Measurements from ENCODE around the gene CEP83.
"Not testable (repeated sequence)": the region's sequence is repeated elsewhere in the genome, so short reads cannot be mapped to it uniquely, and the experiment has no call there.

CEP83 gene

DNA sequence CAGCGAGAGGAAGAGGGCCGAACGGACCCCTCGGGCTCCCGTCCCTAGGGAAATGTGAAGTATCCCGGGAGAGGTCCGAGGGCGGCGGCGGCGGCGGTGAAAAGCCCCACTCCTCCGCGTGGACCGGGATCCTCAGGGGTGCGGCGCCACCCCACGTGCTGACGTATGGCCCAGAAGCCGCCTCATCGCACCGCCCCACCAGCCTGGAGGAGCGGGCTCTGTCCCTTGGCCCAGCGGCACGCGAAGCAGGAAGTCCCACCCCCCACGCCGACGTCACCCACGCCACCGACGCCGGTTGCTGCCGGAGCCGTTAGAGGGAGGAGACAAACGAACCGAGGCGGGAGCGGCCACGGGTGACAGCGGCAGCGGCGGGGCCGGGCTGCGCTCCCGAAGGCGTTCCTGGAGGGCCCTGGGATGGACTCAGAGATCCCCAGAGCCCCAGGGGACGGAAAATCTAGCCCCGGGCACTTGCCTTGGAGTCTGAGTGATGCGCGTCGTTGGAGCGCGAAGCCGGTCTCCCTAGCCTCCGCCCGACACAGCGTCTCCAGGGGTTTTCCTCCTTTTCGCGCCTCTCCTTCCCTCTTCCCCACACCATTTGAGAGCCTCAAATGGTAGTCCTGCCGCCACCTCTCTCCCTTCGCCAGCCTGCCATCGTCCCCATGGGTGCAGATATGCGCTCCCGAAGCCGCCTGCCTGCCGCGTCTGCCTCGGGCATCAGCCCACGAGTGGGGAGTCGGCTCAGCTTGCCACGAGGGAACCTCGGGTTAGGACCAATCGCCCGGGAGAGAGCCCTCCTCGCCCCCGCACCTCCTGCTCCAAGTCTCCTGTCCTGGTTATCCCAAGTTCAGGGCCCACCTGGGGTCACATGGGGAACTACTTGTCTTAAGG, at the start of gene CEP83:
Gene CEP83 (minus strand): TSS at position 140 of the 888 bp plus-strand sequence. CDS start 47,377 bp downstream, outside the sequence.
- peak; percentile 48 for DNase-seq (ENCODE audit: low read depth)

DNA sequence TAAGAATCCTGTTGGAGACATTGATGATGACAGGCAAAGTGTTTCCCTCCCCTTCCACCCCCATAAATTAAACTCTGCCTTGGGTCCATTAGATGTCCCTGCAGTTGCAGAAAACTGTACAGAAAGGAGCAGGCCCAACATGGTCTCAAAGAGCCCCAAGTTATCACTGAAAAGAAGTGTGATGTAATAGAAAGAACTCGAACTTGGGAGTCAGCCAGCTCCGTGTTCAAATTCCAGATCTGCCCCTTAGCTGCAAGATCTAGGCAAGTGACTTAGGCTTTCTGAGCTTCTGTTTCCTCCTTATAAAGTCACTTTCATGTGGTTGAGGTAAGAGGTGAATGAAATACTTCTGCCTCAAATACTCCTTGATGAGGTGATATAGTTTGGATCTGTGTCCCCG, 49.6 kb upstream of the CEP83 start:
- DNase-seq (ENCODE audit: low read depth): no peak

DNA sequence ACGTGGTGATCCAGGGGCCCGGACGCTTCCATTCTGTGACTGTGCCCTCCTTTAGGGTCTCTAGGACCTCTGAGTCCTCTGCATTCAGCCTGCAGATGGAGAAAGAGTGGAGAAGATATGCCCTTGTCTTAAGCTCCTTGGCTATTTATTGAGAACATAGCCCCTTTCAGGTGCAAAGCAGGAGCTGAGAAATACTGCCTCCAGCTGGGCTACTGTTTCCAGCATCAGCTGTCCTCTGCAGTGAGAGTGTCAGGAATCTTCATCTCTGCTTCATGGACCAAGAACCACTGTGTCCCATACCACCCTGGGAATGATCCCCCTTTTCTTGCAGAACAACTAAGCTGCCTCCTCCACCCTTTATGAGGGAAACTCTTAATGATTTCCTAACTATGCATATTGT, 47.8 kb upstream of the CEP83 start:
- DNase-seq (ENCODE audit: low read depth): no peak

- no peak for DNase-seq (ENCODE audit: low read depth)
Measured at GRCh38 chr12:94504386-94504785, 44.7 kb upstream of the CEP83 start.

DNA sequence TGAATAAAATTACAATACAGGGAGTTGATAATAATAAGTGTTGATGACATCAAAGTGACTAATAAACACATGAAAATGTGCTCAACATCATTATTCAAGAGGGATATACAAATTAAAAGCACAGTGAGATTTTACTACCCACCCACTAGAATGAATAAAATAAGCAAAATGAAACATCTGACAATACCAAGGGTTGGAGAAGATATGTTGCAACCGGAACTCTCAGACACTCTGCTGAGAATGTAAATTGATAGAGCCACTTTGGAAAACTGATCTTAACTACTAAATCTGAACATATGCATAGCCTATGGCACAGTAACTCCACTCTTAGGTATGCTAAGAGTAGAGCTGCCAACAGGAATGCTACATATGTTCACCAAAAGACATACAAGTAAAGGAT, 44.0 kb upstream of the CEP83 start:
- no peak for DNase-seq (ENCODE audit: low read depth)

- no peak for DNase-seq (ENCODE audit: low read depth)
Measured at GRCh38 chr12:94500831-94501567, 41.3 kb upstream of the CEP83 start.

DNA sequence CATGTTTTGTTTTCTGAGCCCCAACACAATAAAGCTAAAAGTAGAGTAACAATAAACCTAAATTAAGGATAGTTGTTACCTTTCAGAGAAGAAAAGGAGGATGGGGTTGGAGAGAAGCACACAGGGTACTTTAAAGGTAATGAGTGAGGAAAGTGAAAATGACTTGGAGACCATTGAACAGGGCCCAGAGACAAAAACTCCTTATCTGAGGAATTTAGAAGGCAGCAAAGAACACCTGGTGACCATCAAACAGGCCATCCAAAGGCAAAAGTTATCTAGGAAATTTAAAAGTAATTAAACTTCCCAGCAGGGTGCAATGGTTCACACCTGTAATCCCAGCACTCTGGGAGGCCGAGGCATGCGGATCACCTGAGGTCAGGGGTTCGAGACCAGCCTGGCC, 39.0 kb upstream of the CEP83 start:
- no peak for DNase-seq (ENCODE audit: low read depth)

DNA sequence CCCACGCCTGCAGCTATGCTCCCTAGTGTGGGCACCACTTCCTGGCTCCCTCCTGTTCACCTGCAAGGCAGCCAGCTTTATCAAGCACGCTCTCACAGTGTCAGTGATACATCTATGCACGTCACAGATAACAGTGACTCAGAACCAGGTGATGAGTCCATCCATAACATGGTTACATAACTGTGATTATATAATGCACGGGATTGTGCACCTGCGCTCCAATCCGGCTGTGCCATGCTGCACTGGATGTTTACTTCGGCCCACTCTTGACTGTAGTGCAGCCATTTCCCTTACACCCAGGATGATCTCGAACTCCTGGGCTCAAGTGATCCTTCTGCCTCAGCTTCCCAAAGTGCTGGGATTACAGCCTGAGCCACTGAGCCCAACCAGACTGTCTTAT, 38.4 kb upstream of the CEP83 start:
- DNase-seq (ENCODE audit: low read depth): no peak

DNA sequence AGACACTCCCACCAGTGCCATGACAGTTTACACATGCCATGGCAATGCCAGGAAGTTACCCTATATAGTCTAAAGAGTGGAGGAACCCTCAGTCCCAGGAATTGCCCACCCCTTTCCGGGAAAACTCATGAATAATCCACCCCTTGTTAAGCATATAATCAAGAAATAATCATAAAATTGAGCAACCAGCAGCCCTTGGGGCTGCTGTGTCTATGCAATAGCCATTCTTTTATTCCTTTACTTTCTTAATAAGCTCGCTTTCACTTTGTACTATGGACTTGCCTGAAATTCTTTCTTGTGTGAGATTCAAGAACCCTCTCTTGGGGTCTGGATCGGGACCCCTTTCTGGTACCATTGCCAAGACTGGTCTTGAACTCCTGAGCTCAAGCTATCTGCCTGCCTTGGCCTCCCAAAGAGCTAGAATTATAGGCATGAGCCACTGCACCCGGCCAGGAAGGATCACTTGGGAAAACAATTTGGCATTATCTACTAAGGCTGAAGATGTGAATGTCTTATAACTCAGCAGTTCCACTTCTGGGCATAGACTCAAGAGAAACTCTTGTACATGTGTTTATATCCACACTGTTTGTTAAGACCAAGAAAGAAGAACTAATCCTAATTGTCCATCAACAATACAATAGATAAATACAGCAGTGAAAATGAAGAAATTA, 35.9 kb upstream of the CEP83 start:
- DNase-seq (ENCODE audit: low read depth): no peak

DNA sequence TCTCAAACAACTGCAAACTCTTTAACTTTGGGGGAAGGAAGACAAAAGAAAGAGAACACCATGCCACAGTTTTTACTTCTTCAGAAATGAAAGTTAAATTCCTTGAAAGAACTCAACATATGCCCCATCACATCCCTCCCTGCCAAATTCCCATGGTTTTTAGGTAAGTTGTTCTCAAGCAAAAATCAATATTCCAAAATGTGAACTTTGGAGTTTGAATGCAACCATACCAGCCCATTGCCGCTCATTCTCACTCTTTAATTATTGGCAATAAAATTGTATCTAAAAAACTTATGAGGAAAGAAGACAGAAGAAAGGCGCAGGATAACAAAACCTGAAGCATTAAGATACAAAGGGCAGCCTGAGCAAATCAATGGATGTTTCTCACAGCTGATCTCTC, 31.8 kb upstream of the CEP83 start:
- DNase-seq (ENCODE audit: low read depth): no peak

GRCh38 chr12:94488463-94488862, 28.8 kb upstream of the CEP83 start:
- no peak for DNase-seq (ENCODE audit: low read depth)

- no peak for DNase-seq (ENCODE audit: low read depth)
Measured at GRCh38 chr12:94481734-94482133, 22.1 kb upstream of the CEP83 start.

GRCh38 chr12:94469522-94469921, 9.9 kb upstream of the CEP83 start:
- DNase-seq (ENCODE audit: low read depth): no peak

DNA sequence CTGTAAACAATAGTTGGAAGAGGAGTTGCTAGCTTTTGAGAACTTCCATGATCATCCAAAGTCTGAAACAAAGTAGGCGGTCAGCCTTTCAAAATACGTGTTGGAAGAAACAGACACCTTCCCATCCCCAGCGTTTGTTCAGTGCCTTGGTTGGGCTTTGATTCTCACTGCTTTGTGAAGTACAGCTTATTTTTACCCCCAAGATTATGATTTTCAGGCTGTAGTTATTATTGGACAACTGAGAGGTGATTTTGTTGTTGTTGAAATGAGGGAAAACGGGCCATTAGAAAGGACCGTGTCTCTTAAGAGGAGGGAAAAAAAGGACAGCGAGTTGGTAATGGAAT, 921 bp upstream of the CEP83 start:
- no peak for DNase-seq (ENCODE audit: low read depth)

DNA sequence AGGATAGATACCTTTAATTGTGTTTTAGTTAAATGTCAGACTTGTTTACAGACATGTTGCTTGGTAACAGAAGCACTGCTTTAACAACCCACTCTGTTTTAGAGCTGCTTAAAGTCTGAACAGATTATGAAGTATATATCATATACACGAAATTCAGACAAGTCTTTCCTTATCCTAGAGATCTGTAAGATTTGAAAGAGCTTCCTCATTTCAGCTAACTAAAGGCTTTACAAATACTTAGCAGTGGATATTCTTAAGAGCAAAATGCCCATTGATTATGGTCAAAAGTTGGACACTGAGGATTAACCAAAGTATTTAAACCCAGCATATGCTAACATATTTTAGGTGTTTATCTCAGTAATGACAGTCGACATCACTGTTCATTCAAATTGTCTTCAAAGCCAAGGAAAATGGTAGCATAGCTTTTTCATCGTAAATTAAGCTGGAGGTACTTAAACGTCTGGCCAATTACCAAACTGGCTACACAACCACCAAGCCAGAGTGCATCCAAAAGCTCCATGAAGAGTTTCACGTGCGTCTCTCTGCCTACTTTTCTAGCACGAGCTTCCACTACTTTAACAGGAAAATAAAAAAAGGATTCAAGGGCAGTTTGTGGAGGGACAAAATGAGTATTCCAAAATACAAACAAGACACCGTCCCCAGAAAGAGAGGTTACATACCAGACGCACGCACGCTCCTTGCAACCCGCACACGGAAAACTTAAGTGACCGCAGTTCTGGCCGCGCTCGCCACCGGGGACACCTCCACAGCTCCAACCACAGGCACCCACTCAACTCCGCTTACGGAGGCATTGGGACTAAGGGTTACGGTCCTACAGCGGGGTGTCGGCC, 565 bp downstream of the CEP83 start:
- DNase-seq (ENCODE audit: low read depth): peak; percentile 20

DNA sequence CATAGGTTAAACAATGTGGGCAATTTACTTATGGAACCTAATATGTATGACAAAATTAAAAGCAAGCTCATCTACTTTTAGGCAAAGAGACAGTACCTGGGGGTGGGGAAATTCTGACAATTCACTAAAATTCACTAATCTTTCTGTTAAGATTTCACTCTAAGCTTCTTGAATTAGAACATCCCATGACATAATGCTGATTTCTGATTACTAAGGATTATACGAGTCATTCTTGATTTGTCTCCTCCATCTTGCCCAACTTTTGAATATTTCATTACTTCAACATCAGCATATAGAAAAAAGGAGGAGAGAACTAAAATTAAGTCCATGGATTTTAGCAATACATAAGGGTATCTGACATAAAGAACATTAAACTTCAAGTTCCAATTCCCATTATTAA, 2.4 kb downstream of the CEP83 start:
- no peak for DNase-seq (ENCODE audit: low read depth)

DNA sequence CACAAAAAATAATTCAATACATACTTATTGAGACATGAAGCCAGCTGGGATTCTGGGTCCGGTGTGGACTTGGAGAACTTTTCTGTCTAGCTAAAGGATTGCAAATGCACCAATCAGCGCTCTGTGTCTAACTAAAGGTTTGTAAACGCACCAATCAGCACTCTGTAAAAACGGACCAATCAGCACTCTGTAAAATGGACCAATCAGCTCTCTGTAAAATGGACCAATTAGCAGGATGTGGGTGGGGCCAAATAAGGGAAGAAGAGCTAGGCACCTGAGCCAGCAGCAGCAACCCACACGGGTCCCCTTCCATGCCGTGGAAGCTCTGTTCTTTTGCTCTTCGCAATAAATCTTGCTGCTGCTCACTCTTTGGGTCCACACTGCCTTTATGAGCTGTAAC, 5.3 kb downstream of the CEP83 start:
- DNase-seq (ENCODE audit: low read depth): not testable (repeated sequence)

GRCh38 chr12:94445662-94446061, 14.0 kb downstream of the CEP83 start:
- DNase-seq (ENCODE audit: low read depth): no peak

DNA sequence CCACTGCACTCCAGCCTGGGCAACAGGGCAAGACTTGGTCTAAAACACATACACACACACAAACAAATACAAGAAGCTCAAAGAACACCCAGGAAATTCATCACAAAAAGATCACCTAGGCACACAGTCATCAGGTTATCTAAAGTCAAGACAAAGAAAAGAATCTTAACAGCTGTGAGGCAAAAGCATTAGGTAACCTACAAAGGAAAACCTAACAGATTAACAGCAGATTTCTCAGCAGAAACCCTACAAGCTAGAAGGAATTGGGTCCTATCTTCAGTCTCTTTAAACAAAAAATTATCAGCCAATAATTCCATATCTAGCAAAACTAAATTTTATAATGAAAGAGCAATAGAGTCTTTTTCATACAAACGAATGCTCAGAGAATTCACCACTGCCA, 22.4 kb downstream of the CEP83 start:
- no peak for DNase-seq (ENCODE audit: low read depth)

DNA sequence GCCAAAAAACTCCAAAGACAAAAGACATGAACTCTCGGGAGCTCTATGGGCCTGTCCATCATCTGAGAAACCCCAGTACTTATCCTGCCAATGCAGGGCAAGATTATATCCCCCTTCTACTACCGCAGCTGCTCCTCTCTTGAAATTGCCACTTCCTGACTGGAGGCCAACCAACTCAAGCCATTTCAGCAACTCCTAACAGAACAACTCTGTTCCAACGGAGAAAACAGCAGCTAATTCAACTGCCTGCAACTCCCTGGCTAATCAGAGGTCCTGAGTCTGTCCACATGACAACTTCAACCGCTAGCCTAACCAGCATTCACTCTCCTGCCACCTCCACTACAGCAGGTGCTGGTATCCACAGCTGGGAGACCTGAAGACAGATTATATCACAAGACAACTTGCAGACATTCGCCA, 24.1 kb downstream of the CEP83 start:
- DNase-seq (ENCODE audit: low read depth): no peak

DNA sequence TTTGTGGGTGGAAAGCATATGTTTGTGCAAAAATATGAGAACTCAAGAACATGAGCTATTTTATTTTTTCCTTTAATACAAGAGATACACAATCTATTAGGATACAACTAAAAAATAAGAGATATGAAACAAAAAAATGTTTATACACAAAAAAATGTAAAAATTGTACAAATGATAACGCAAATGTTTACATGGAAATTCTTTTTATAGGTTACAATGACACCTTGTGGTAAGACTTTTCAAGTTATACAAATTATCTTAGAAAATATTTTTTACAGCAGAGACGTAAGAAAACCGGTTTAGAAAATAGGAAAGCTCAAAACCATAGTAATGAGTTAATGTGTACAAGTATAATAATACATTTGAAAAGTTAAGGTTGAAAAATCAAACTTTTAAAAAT, 25.5 kb downstream of the CEP83 start:
- DNase-seq (ENCODE audit: low read depth): no peak

DNA sequence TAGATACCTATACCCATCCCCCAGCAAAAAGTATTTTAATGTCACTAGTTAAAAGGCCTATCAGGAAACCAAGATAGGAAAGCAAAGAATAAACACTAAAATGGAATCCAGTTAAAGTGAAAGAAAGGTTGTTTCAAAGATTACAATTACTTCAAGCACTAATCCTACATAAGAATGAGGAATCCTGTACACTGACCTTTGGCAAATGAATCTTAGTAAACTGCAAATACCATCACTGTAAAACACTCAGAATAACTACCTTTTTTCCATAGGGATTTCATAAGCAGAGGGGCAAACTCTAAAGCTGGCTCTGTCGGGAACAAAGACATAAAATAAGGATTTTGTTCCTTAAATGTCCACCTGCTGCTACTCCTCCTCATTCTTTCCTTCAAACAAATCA, 25.9 kb downstream of the CEP83 start:
- no peak for DNase-seq (ENCODE audit: low read depth)

Data from CMK (cell line).